ENCODE measurements around the gene C5orf58.
"Not testable (repeated sequence)": the region's sequence is repeated elsewhere in the genome, so short reads cannot be mapped to it uniquely, and the experiment has no call there.

C5orf58 gene

DNA sequence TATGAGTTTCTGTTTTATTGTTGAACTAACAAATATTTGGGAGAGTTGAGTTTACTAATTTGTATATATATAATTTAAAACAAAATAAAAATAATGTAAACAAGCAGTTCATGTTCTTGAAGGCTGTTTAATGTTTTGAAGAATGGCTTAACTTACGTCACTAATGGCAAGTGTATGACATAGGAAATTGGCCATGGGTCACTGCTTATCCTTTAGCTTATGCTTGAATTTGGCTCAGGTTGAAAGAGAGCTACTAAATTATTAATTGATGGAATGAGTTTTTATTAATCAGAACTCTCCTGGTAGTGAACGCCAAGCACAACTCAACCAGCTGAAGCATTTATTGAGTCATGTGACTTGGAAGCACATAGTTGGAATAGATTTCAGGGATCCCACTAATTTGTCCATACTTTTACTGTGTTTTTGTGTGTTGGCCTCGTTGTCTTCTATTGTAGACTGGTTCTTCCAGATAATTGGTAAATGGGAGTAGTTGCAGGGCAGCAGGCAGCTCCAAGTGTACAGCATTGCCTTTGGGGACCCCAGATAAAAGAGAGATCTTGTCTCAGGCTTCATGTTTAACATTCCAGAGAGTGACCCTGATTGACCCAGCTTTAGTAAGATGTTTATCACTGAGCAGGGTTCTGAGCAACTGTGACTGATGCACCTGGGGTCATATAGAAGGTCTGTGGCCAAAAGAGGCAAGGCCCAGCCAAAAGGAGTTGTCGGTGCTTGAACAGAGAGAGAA, 13.5 kb downstream of the C5orf58 start:
- H3K4me3 ChIP-seq (ENCODE audit: extremely low read depth, insufficient read depth, low read length, poor library complexity, severe bottlenecking) = no peak overlapping the region
- no peaks in the 10 kb centered on the region for H3K4me1 ChIP-seq (ENCODE audit: control insufficient read depth, insufficient read depth, low read length, poor library complexity, severe bottlenecking)
- no peak overlapping the region for H3K27ac ChIP-seq (ENCODE audit: low read depth, low read length, severe bottlenecking)
- no peaks in the 10 kb centered on the region for H3K36me3 ChIP-seq (ENCODE audit: control insufficient read depth, insufficient read depth, low read length)
- WGBS, 2 experiments (ENCODE audit: insufficient coverage in 2 of 2) = 81 to 100% methylated on average over 1 to 3 of the region's 4 CpGs
- no peaks in the 10 kb centered on the region for H3K9me3 ChIP-seq (ENCODE audit: control insufficient read depth, low read length)

DNA sequence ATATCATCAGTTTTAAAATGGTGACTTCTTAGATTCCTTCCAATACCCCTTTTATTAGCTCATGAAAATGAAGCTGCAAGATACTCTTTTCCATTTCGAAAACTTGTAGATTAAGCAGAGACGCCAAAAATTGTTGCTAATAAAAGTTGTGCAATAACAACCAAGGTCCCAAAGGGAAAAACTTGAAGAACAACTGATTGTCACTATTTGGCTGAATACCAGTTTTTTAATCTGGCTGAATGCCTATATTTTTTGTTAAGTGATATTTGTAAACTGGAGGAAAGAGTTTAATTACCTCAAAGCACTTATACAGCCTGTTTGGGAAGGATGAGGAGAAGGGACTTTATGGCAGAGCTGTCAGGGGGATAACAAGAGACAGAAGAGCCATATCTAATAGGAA, 14.6 kb downstream of the C5orf58 start:
- H3K4me3 ChIP-seq (ENCODE audit: extremely low read depth, insufficient read depth, low read length, poor library complexity, severe bottlenecking) = no peak overlapping the region
- H3K4me1 ChIP-seq (ENCODE audit: control insufficient read depth, insufficient read depth, low read length, poor library complexity, severe bottlenecking) = no peaks in the 10 kb centered on the region
- WGBS, 2 experiments (ENCODE audit: insufficient coverage in 2 of 2) = 86 to 93% methylated on average over 2 of the region's 2 CpGs
- no peaks in the 10 kb centered on the region for H3K9me3 ChIP-seq (ENCODE audit: control insufficient read depth, low read length)
- no peaks in the 10 kb centered on the region for H3K36me3 ChIP-seq (ENCODE audit: control insufficient read depth, insufficient read depth, low read length)
- no peak overlapping the region for H3K27ac ChIP-seq (ENCODE audit: low read depth, low read length, severe bottlenecking)

DNA sequence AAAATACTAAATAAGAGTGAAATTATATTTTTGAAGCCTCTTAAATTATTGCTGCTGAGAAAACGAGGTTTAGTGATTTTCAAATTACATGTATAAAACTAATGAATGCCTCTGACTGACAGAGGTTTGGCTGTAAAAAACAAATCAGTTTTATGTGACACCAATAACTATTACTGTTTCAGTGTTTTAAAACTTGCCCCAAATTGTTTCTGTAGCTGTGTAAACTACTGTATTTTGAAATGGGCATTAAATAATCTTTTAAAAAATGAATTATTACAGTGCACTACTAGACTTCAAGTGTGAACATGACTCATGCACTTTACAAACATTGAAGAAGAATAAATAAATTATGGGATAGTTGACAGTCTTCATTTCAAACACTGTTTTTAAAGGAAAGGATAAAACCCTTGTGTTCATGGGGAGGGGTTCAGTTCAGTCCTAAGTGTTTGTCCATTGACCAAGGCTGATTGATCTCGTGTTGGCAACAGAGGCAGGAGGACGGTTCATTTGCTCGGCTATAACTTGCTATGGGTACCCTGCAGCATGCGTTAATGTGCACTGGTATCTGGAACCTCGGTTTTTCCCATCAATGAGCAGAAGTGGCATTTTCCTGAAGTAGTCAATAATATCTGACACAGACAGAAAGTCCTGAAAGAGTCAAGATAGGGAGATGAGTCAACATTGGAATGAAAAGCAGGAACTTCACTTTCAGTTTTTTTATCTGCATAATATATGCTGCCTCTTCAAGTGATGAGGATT, 15.6 kb downstream of the C5orf58 start:
- Histone ChIP-seq H3K9me3 (ENCODE audit: control insufficient read depth, low read length) (no peaks in the 10 kb centered on the region), H3K27ac (ENCODE audit: low read depth, low read length, severe bottlenecking) (no peak overlapping the region), H3K36me3 (ENCODE audit: control insufficient read depth, insufficient read depth, low read length) (no peaks in the 10 kb centered on the region), H3K4me1 (ENCODE audit: control insufficient read depth, insufficient read depth, low read length, poor library complexity, severe bottlenecking) (no peaks in the 10 kb centered on the region), H3K4me3 (ENCODE audit: extremely low read depth, insufficient read depth, low read length, poor library complexity, severe bottlenecking) (no peak overlapping the region)
- WGBS, 2 experiments (ENCODE audit: insufficient coverage in 2 of 2) = 87 to 94% methylated on average over 5 of the region's 6 CpGs

DNA sequence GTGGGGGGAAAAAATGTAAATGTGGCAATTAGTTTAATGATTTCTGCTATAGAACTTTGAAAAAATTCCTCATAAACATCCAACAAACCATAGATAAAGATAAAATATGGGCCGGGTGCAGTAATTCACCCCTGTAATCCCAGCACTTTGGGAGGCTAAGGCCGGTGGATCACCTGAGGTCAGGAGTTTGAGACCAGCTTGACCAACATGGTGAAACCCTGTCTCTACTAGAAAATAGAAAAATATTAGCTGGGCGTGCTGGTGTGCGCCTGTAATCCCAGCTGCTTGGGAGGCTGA, 16.1 kb downstream of the C5orf58 start:
- WGBS, 2 experiments (ENCODE audit: insufficient coverage in 2 of 2) = 93 to 100% methylated on average over 3 to 4 of the region's 4 CpGs
- H3K36me3 ChIP-seq (ENCODE audit: control insufficient read depth, insufficient read depth, low read length); H3K4me3 ChIP-seq (ENCODE audit: extremely low read depth, insufficient read depth, low read length, poor library complexity, severe bottlenecking); H3K4me1 ChIP-seq (ENCODE audit: control insufficient read depth, insufficient read depth, low read length, poor library complexity, severe bottlenecking); H3K9me3 ChIP-seq (ENCODE audit: control insufficient read depth, low read length); H3K27ac ChIP-seq (ENCODE audit: low read depth, low read length, severe bottlenecking): not testable (repeated sequence)

DNA sequence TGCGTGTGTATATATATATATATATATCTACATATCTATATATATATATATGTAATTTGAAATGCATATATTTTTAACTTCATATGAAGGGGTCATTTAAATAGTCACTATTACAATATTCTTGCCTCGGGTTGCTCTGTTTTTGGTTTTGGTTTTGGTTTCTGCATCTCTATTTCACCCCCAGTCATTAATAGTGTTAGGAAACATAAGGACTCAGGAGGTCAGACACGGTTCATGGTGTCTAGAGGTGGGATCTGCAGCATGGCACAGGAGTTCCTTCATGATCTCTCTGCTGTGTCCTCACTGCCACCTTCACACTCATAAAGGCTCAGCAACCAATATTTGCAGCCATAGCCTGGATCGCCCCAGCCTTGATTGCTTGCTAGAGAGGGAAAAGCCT, 16.6 kb downstream of the C5orf58 start:
- Histone ChIP-seq H3K4me3 (ENCODE audit: extremely low read depth, insufficient read depth, low read length, poor library complexity, severe bottlenecking) (no peak overlapping the region), H3K27ac (ENCODE audit: low read depth, low read length, severe bottlenecking) (no peak overlapping the region), H3K36me3 (ENCODE audit: control insufficient read depth, insufficient read depth, low read length) (no peaks in the 10 kb centered on the region), H3K9me3 (ENCODE audit: control insufficient read depth, low read length) (no peaks in the 10 kb centered on the region), H3K4me1 (ENCODE audit: control insufficient read depth, insufficient read depth, low read length, poor library complexity, severe bottlenecking) (no peaks in the 10 kb centered on the region)
- 100% methylated on average over 1 of the region's 4 CpGs for WGBS, 2 experiments (ENCODE audit: insufficient coverage in 2 of 2)

DNA sequence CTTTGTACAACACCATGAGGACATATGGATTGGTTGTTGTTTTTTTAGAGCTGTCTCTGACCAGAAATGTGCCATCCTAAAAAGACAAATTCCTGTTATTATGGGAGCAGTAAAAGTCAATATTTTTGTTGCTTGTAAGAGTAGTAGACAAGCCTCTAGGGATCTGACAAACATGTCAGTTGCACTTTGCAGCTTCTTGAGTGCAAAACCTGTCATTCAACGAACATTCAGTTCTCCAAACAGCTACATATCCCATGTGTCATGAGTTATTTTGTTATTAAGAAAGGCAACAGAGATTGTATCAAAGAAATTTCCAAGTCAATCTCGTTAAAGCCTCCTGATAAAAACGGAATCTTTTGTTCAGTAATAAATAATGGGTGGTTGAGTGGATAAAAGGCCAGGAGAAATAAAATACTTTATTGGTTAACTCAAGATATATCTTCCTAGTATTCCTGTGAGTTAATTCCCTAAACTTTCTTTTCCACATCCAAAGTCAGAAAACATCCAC, 18.1 kb downstream of the C5orf58 start:
- WGBS, 2 experiments (ENCODE audit: insufficient coverage in 2 of 2) = no CpG with 5 or more reads among the region's 3 CpGs
- Histone ChIP-seq H3K4me3 (ENCODE audit: extremely low read depth, insufficient read depth, low read length, poor library complexity, severe bottlenecking) (no peak overlapping the region), H3K27ac (ENCODE audit: low read depth, low read length, severe bottlenecking) (no peak overlapping the region), H3K36me3 (ENCODE audit: control insufficient read depth, insufficient read depth, low read length) (no peaks in the 10 kb centered on the region), H3K9me3 (ENCODE audit: control insufficient read depth, low read length) (no peaks in the 10 kb centered on the region), H3K4me1 (ENCODE audit: control insufficient read depth, insufficient read depth, low read length, poor library complexity, severe bottlenecking) (no peaks in the 10 kb centered on the region)

DNA sequence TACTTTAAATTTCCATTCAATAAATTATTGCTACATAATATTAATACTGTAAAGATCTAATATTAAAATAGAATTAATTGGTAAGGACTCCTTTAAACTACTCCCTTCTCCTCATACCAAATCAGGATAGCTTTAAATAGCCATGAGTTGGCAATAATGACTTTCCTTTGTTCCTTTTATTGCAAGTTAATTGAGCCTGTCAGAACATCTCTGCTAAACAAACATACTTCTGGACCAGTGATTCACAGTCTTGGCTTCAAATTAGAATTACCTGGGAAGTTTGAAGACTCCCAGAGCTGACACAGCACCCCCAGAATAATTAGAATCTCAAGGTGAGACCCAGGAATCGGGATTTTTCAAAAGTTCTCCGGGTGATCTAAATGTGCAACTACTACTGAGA, 18.7 kb downstream of the C5orf58 start:
- WGBS, 2 experiments (ENCODE audit: insufficient coverage in 2 of 2) = 53% methylated on average over 2 of the region's 2 CpGs; no CpG with 5 or more reads in 1 of the 2 experiments
- Histone ChIP-seq H3K9me3 (ENCODE audit: control insufficient read depth, low read length) (no peaks in the 10 kb centered on the region), H3K27ac (ENCODE audit: low read depth, low read length, severe bottlenecking) (no peak overlapping the region), H3K4me1 (ENCODE audit: control insufficient read depth, insufficient read depth, low read length, poor library complexity, severe bottlenecking) (no peaks in the 10 kb centered on the region), H3K4me3 (ENCODE audit: extremely low read depth, insufficient read depth, low read length, poor library complexity, severe bottlenecking) (no peak overlapping the region), H3K36me3 (ENCODE audit: control insufficient read depth, insufficient read depth, low read length) (no peaks in the 10 kb centered on the region)

DNA sequence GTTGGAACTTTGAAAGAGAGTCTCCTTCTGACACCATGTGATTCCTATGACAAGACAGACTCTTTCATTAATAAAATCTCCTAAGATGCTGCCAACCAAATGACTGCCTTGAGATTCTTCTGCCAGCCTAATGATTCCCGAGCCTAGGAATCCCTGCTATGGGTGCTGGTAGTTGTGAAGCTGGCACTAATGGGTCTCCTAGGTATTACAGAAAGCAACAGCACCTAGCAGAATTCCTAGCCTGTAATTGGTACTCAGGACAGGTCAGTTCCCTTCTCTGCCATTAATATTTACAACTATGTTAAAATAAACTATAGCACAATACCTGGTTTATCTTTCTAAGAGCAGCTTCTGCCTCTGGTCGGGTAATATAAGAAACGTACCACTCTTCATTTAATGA, 19.3 kb downstream of the C5orf58 start:
- 60% methylated on average over 1 of the region's 3 CpGs; no CpG with 5 or more reads in 1 of the 2 experiments for WGBS, 2 experiments (ENCODE audit: insufficient coverage in 2 of 2)
- H3K9me3 ChIP-seq (ENCODE audit: control insufficient read depth, low read length) = no peaks in the 10 kb centered on the region
- H3K4me1 ChIP-seq (ENCODE audit: control insufficient read depth, insufficient read depth, low read length, poor library complexity, severe bottlenecking) = no peaks in the 10 kb centered on the region
- no peak overlapping the region for H3K4me3 ChIP-seq (ENCODE audit: extremely low read depth, insufficient read depth, low read length, poor library complexity, severe bottlenecking)
- no peak overlapping the region for H3K27ac ChIP-seq (ENCODE audit: low read depth, low read length, severe bottlenecking)
- H3K36me3 ChIP-seq (ENCODE audit: control insufficient read depth, insufficient read depth, low read length) = no peaks in the 10 kb centered on the region

DNA sequence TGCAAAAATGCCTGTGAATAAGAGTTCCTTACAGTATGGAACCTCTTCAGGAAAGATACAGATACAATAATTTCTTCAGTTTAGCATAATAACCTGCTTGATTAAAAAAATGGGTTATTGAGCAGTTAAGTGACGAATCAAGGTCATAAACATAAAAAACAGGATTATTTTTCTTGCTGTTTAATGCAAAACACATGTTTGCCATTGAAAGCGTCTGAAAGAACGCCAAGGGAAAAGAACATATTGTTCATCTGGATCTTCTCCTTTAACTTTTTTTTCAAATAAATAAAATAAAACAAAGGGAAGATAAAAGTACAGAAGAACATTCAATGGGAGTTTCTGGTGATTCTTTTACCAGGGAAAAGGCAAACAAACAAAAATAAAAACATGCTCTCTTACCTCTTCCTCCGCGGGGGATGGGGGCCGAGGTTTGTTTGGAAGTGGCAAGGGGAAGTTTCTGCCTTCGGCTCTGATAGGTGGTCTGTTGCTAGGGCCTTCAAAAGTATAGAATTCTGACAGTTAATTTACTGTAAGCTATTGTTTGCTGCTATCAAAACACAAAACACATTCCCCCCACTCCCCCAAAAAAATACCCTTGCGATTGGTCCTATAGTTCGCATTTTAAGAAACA, 20.1 kb downstream of the C5orf58 start:
- Histone ChIP-seq H3K27ac (ENCODE audit: low read depth, low read length, severe bottlenecking) (no peak overlapping the region), H3K4me3 (ENCODE audit: extremely low read depth, insufficient read depth, low read length, poor library complexity, severe bottlenecking) (no peak overlapping the region), H3K4me1 (ENCODE audit: control insufficient read depth, insufficient read depth, low read length, poor library complexity, severe bottlenecking) (no peaks in the 10 kb centered on the region), H3K9me3 (ENCODE audit: control insufficient read depth, low read length) (no peaks in the 10 kb centered on the region), H3K36me3 (ENCODE audit: control insufficient read depth, insufficient read depth, low read length) (no peaks in the 10 kb centered on the region)
- 92% methylated on average over 2 of the region's 9 CpGs; no CpG with 5 or more reads in 1 of the 2 experiments for WGBS, 2 experiments (ENCODE audit: insufficient coverage in 2 of 2)

DNA sequence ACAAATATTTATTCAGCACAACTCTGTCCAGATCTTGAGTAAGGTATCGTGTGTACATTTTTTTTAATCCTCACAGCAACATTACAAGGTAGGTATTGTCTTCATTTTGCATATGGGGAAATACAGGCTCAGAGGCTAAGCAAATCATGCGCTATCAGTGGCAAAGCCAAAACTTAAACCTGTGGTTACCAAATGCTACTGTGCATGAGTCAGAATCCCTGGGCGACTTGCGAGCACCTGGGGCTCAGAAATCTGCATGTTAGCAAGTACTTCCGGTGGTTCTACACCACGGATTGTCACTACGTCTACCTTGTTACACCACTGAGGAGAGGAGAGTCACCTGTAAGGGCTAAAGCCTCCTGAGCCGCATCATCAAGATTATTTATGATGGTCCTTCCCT, 21.3 kb downstream of the C5orf58 start:
- H3K9me3 ChIP-seq (ENCODE audit: control insufficient read depth, low read length) = no peaks in the 10 kb centered on the region
- H3K36me3 ChIP-seq (ENCODE audit: control insufficient read depth, insufficient read depth, low read length) = no peaks in the 10 kb centered on the region
- H3K4me3 ChIP-seq (ENCODE audit: extremely low read depth, insufficient read depth, low read length, poor library complexity, severe bottlenecking) = no peak overlapping the region
- H3K4me1 ChIP-seq (ENCODE audit: control insufficient read depth, insufficient read depth, low read length, poor library complexity, severe bottlenecking) = no peaks in the 10 kb centered on the region
- 67 to 83% methylated on average over 7 to 8 of the region's 8 CpGs for WGBS, 2 experiments (ENCODE audit: insufficient coverage in 2 of 2)
- no peak overlapping the region for H3K27ac ChIP-seq (ENCODE audit: low read depth, low read length, severe bottlenecking)

Data from mesodermal cell (in vitro differentiated cells).